Measurements from ENCODE around the gene ANKH.
A peak's percentile ranks its signal among the peaks of the same experiment; 100 is the strongest.

Gene ANKH

GRCh38 chr5:14699159-14699558, 172.4 kb downstream of the ANKH start:
- no peak for TF ChIP-seq CTCF (conservative IDR thresholded peaks at IDR 0.05)
- H3K27ac ChIP-seq = no peak overlapping the region

GRCh38 chr5:14698495-14698894, 173.1 kb downstream of the ANKH start:
- TF ChIP-seq CTCF (conservative IDR thresholded peaks at IDR 0.05) = no peak
- H3K27ac ChIP-seq = no peak overlapping the region

GRCh38 chr5:14696851-14697250, 174.7 kb downstream of the ANKH start:
- no peak for TF ChIP-seq CTCF (conservative IDR thresholded peaks at IDR 0.05)
- no peak overlapping the region for H3K27ac ChIP-seq

GRCh38 chr5:14696057-14696456, 175.5 kb downstream of the ANKH start:
- H3K27ac ChIP-seq = no peak overlapping the region
- TF ChIP-seq CTCF (conservative IDR thresholded peaks at IDR 0.05) = no peak

- TF ChIP-seq CTCF (conservative IDR thresholded peaks at IDR 0.05) = no peak
- H3K27ac ChIP-seq = no peak overlapping the region
Observed at GRCh38 chr5:14695152-14695551, 176.4 kb downstream of the ANKH start.

GRCh38 chr5:14693070-14693469, 178.5 kb downstream of the ANKH start:
- no peak overlapping the region for H3K27ac ChIP-seq
- TF ChIP-seq CTCF (conservative IDR thresholded peaks at IDR 0.05) = no peak

- peak overlapping the region; percentile 96; the same call in 1 of the 2 replicates for H3K27ac ChIP-seq
- no peak for TF ChIP-seq CTCF (conservative IDR thresholded peaks at IDR 0.05)
Observed at GRCh38 chr5:14687023-14687665, 184.4 kb downstream of the ANKH start.
